SU-DHL-6 (cell line): Measurements from ENCODE around the gene MITF.

Experiments
- CTCF ChIP-seq: fragments of 200-600 bp; sonication (generic); IDR thresholded peaks from one replicate; pipeline ENCODE4 v1.5.1; 2017; ENCODE audit warnings: antibody characterized with exemption, mild to moderate bottlenecking, low read length, moderate library complexity; ENCODE audit not compliant: insufficient read depth, poor library complexity, severe bottlenecking
- EZH2phosphoT487 ChIP-seq: fragments of 200-600 bp; sonication (generic), shearing (Covaris generic); conservative IDR thresholded peaks from 2 replicates; pipeline ENCODE4 v1.6.1; 2018; ENCODE audit warnings: mild to moderate bottlenecking, antibody characterized with exemption, low read length, moderate library complexity, mixed read lengths

GRCh38 chr3:69718866-69719586 lies 20.2 kb upstream of the MITF start:
- no peak for TF ChIP-seq CTCF
- no peak for TF ChIP-seq EZH2phosphoT487
